HUDEP-2 (cell line): ENCODE data around the gene KAT2B.

Source experiments
- DNase-seq, 76 experiments: peaks; one replicate each; lab custom pipeline; 2025; ENCODE audit not compliant: unreplicated experiment in 76 of 76; lab: John Stamatoyannopoulos, UW

KAT2B gene

DNA sequence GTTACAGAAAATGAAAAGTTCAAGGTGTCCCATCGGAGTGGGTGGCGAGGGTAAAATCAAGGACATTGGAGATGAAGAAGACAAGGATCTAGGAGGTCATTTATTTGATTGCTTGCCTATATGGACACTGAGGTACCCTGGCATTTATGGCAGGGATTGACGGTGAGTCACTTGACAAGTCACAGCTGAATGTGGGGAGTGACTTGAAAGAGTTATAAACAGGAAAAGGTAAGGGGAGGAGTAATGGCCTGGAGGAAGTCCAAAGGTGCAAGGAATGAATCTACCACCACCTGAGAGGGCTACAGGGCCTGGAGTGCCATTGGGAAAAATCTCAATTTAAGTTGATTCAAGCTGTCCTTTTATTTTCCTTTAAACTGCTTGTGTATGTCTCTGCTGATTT, 157.5 kb downstream of the KAT2B start:
- no peak for DNase-seq

DNA sequence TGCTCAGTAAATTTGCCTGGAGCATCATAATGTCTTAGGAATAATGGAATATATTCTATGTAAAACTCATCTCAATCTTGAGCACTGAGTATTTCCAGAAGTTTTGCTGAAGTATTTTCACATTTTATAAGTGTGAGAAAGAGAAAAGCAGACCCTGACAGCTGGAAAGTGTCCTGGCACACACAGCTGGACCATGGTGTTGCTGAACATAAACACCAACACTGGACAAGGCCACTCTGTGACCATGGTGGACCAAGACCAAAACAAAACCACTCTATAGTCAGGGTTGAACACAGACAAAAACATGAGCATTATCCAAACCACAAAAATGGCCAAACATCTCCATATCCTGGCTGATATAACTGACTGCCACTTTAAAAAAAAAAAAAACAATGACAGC, 160.9 kb downstream of the KAT2B start:
- no peak for DNase-seq
